RWPE2 (cell line): ENCODE results near the gene CNKSR1.

ENCODE experiments used
- ATAC-seq: fragments of 200-7000 bp; cut with Tn5 transposase; 3 replicates; pipeline ENCODE4 v1.9.1; 2021; ENCODE audit warnings: low read depth
- DNase-seq: peaks from one replicate; pipeline ENCODE4 v3.0.0-alpha.2; 2020; ENCODE audit warnings: low spot score
- H3K27ac ChIP-seq: fragments of 450-650 bp; 2 replicates; pipeline ENCODE4 v1.5.1; 2017; ENCODE audit warnings: mild to moderate bottlenecking; ENCODE audit not compliant: poor library complexity, severe bottlenecking
- H3K27me3 ChIP-seq: fragments of 250-450 bp; sonication (Bioruptor Pico); 2 replicates; pipeline ENCODE4 v1.5.1; 2021; ENCODE audit warnings: mild to moderate bottlenecking, moderate library complexity; ENCODE audit not compliant: insufficient read depth, poor library complexity, severe bottlenecking
- H3K36me3 ChIP-seq: fragments of 250-450 bp; sonication (Bioruptor Pico); 2 replicates; pipeline ENCODE4 v1.5.1; 2020; ENCODE audit warnings: low read depth, mild to moderate bottlenecking, moderate library complexity
- H3K4me1 ChIP-seq: fragments of 250-450 bp; sonication (Bioruptor Pico); 2 replicates; pipeline ENCODE4 v1.5.1; 2021; ENCODE audit warnings: mild to moderate bottlenecking, moderate library complexity; ENCODE audit not compliant: insufficient read depth, poor library complexity, severe bottlenecking
- H3K4me3 ChIP-seq: fragments of 250-450 bp; sonication (Bioruptor Pico); 2 replicates; pipeline ENCODE4 v1.5.1; 2021; ENCODE audit warnings: mild to moderate bottlenecking, moderate library complexity; ENCODE audit not compliant: severe bottlenecking
- H3K9me3 ChIP-seq: fragments of 250-450 bp; sonication (Bioruptor Pico); 2 replicates; pipeline ENCODE4 v1.5.1; 2021; ENCODE audit warnings: mild to moderate bottlenecking, moderate library complexity; ENCODE audit not compliant: severe bottlenecking
- TF ChIP-seq, protein P1 (sequence below): fragments of 450-650 bp; IDR thresholded peaks from one replicate; pipeline ENCODE4 v1.5.1; 2017; ENCODE audit warnings: mild to moderate bottlenecking, moderate library complexity; ENCODE audit not compliant: poor library complexity, severe bottlenecking

Gene CNKSR1

DNA sequence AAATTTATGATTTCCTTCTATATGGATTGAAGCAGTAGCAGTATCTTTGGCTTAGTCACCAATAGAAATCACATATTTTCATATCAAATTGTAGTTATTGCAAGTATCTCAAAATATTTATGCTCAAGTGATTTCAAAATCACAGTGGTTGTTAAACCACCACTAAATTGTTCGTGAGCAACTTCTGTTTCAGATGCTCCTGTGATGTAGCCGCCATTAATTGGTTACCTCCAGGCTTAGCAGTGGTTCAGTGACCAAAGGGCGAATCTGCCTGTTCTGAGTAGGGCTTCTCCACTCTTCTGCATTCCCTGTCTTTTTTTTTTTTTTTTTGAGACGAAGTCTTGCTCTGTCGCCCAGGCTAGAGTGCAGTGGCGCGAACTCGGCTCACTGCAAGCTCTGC lies 1.9 kb upstream of the CNKSR1 start:
- TF ChIP-seq, protein P1, sequence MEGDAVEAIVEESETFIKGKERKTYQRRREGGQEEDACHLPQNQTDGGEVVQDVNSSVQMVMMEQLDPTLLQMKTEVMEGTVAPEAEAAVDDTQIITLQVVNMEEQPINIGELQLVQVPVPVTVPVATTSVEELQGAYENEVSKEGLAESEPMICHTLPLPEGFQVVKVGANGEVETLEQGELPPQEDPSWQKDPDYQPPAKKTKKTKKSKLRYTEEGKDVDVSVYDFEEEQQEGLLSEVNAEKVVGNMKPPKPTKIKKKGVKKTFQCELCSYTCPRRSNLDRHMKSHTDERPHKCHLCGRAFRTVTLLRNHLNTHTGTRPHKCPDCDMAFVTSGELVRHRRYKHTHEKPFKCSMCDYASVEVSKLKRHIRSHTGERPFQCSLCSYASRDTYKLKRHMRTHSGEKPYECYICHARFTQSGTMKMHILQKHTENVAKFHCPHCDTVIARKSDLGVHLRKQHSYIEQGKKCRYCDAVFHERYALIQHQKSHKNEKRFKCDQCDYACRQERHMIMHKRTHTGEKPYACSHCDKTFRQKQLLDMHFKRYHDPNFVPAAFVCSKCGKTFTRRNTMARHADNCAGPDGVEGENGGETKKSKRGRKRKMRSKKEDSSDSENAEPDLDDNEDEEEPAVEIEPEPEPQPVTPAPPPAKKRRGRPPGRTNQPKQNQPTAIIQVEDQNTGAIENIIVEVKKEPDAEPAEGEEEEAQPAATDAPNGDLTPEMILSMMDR = no peak
- H3K27me3 ChIP-seq = no peaks in the 10 kb centered on the region
- no peak overlapping the region for H3K4me3 ChIP-seq
- DNase-seq (no peak), ATAC-seq (no peak)
- H3K36me3 ChIP-seq = peaks cover 7% of the 10 kb centered on the region; the same call in 1 of the 2 replicates
- no peak overlapping the region for H3K27ac ChIP-seq
- no peaks in the 10 kb centered on the region for H3K9me3 ChIP-seq
- H3K4me1 ChIP-seq = peaks cover 7% of the 10 kb centered on the region

DNA sequence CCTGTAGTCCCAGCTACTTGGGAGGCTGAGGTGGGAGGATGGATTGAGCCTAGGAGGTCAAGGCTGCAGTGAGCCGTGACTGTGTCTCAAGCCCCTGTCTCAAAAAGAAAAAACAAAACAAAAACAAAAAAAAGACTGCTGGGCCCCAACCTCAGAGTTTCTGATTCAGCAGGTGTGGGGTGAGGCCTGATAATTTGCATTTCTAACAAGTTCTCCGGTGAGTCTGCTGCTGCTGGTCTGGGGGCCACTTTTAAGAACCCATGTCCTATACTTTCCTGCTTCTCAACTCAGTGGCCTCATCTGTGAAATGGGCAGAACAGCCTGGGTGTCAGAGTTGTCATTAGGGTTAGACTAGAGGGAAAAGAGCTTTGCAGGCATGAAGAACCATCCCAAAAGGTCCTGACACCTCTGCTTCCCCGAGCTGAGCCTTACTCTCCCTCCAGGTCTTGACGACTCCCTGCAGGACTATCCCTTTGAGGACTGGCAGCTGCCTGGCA lies 2.8 kb downstream of the CNKSR1 start:
- Histone ChIP-seq H3K9me3 (no peaks in the 10 kb centered on the region), H3K4me1 (peaks cover 10% of the 10 kb centered on the region), H3K27me3 (no peaks in the 10 kb centered on the region), H3K36me3 (peaks cover 37% of the 10 kb centered on the region), H3K4me3 (no peak overlapping the region), H3K27ac (no peak overlapping the region)
- TF ChIP-seq, protein P1 = no peak
- ATAC-seq (no peak), DNase-seq (no peak)

GRCh38 chr1:26181586-26182382 lies 4.5 kb downstream of the CNKSR1 start:
- H3K4me3 ChIP-seq = no peak overlapping the region
- H3K36me3 ChIP-seq = peaks cover 39% of the 10 kb centered on the region
- ATAC-seq (peak; percentile 69), DNase-seq (no peak)
- H3K9me3 ChIP-seq = no peaks in the 10 kb centered on the region
- peak overlapping the region; percentile 5 for H3K27ac ChIP-seq
- TF ChIP-seq, protein P1 = no peak
- H3K27me3 ChIP-seq = no peaks in the 10 kb centered on the region
- H3K4me1 ChIP-seq = peaks cover 10% of the 10 kb centered on the region

DNA sequence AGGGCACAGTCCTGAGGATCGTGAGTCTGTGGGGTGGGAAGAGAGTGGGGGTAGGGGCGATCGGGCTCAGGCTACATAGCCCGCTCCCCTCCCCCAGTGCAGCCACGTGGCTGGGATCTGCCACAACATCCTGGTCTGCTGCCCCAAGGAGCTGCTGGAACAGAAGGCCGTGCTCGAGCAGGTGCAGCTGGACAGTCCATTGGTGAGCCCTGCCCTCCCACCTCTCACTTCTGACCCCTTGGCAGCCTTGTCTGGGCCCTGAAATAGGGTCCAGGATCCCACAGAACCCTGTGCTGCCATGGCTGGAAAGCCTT lies 5.0 kb downstream of the CNKSR1 start:
- ATAC-seq (no peak), DNase-seq (no peak)
- Histone ChIP-seq H3K27ac (no peak overlapping the region), H3K4me1 (peaks cover 10% of the 10 kb centered on the region), H3K4me3 (no peak overlapping the region), H3K36me3 (peaks cover 39% of the 10 kb centered on the region), H3K27me3 (no peaks in the 10 kb centered on the region), H3K9me3 (no peaks in the 10 kb centered on the region)
- TF ChIP-seq, protein P1 = no peak

GRCh38 chr1:26184086-26184485 lies 6.8 kb downstream of the CNKSR1 start:
- TF ChIP-seq, protein P1 = no peak
- Histone ChIP-seq H3K36me3 (peaks cover 46% of the 10 kb centered on the region), H3K27ac (no peak overlapping the region), H3K4me3 (no peak overlapping the region), H3K9me3 (no peaks in the 10 kb centered on the region), H3K27me3 (no peaks in the 10 kb centered on the region), H3K4me1 (peaks cover 3% of the 10 kb centered on the region)
- no peak for ATAC-seq
- no peak for DNase-seq
